AG04449 (cell line): ENCODE measurements around the gene TEAD3.

Experiments
- CTCF ChIA-PET: fragments of 350-600 bp; formaldehyde crosslinking; extraction: SDS; loops from one replicate; lab custom pipeline; 2021; ENCODE audit warnings: antibody characterized with exemption; lab: Yijun Ruan, JAX
- POLR2A ChIA-PET: fragments of 400-600, 350-600 bp; formaldehyde crosslinking; extraction: SDS; loops from one replicate; lab custom pipeline; 2020; ENCODE audit warnings: antibody characterized with exemption, inconsistent platforms; lab: Yijun Ruan, JAX
- DNase-seq: peaks from one replicate; pipeline ENCODE4 v3.0.0-alpha.2; 2010; ENCODE audit warnings: low read depth, low spot score
- H3K4me3 ChIP-seq: 2 replicates; pipeline ENCODE4 v1.5.1; 2011; ENCODE audit warnings: low read depth, mild to moderate bottlenecking, control low read depth, low read length
- CTCF ChIP-seq: IDR thresholded peaks from one replicate; pipeline ENCODE4 v1.5.1; 2011; ENCODE audit warnings: mild to moderate bottlenecking, moderate library complexity, low read length, control low read depth, inconsistent platforms; ENCODE audit not compliant: insufficient read depth; ENCODE audit errors: missing control alignments

The TEAD3 gene

GRCh38 chr6:35432291-35432690 lies 64.6 kb downstream of the TEAD3 start:
- H3K4me3 ChIP-seq: no peak overlapping the region
- no peak for TF ChIP-seq CTCF
- POLR2A ChIA-PET: no interaction called here
- DNase-seq: no peak
- CTCF ChIA-PET: interaction anchor here (0.8 to 10.5 kb wide), 3 partner anchors 12 to 17 kb away, joined by 3 to 91 read pairs (median 17); partner anchors contain the start of gene FANCE

GRCh38 chr6:35429463-35429862 lies 67.4 kb downstream of the TEAD3 start:
- ChIA-PET POLR2A (no interaction called here), CTCF (interaction anchor here (1.2 to 25.2 kb wide), 5 partner anchors 10 to 97 kb away, joined by 3 to 349 read pairs (median 17); partner anchors contain the start of gene FANCE)
- DNase-seq: no peak

GRCh38 chr6:35428421-35429149 lies 68.3 kb downstream of the TEAD3 start:
- POLR2A ChIA-PET: no interaction called here
- CTCF ChIA-PET: interaction anchor here (0.9 to 25.2 kb wide), 8 partner anchors 9 to 104 kb away, joined by 3 to 349 read pairs (median 5); partner anchors contain the start of genes FANCE and PPARD

More at GRCh38 chr6:35429463-35429862, 67.4 kb downstream of the TEAD3 start:
- no peak overlapping the region for H3K4me3 ChIP-seq
- no peak for TF ChIP-seq CTCF

GRCh38 chr6:35427851-35428321 lies 69.0 kb downstream of the TEAD3 start:
- CTCF ChIA-PET: interaction anchor here (0.9 to 25.2 kb wide), 8 partner anchors 9 to 103 kb away, joined by 3 to 349 read pairs (median 5); partner anchors contain the start of genes FANCE and PPARD
- POLR2A ChIA-PET: interaction anchor here (1.3 kb wide), 1 partner anchor 12 kb away, joined by 4 read pairs; no protein-coding TSS in a partner anchor
- no peak overlapping the region for H3K4me3 ChIP-seq
- peak; percentile 56 for DNase-seq
- no peak for TF ChIP-seq CTCF

More at GRCh38 chr6:35428421-35429149, 68.3 kb downstream of the TEAD3 start:
- DNase-seq: no peak
- no peak overlapping the region for H3K4me3 ChIP-seq
- no peak for TF ChIP-seq CTCF

GRCh38 chr6:35427435-35427834 lies 69.4 kb downstream of the TEAD3 start:
- no peak for DNase-seq
- CTCF ChIA-PET: interaction anchor here (0.9 to 25.2 kb wide), 7 partner anchors 8 to 103 kb away, joined by 3 to 349 read pairs (median 6); partner anchors contain the start of genes FANCE and PPARD
- POLR2A ChIA-PET: interaction anchor here (1.3 kb wide), 1 partner anchor 12 kb away, joined by 4 read pairs; no protein-coding TSS in a partner anchor
- TF ChIP-seq CTCF: no peak
- no peak overlapping the region for H3K4me3 ChIP-seq

GRCh38 chr6:35426074-35426473 lies 70.8 kb downstream of the TEAD3 start:
- no peak overlapping the region for H3K4me3 ChIP-seq
- DNase-seq: no peak
- CTCF ChIA-PET: interaction anchor here (3.5 to 25.2 kb wide), 3 partner anchors 10 to 84 kb away, joined by 23 to 349 read pairs (median 53); partner anchors contain the start of genes FANCE and PPARD
- no peak for TF ChIP-seq CTCF
- POLR2A ChIA-PET: no interaction called here
